Measurements from ENCODE around the gene NTN1.

NTN1 gene

GRCh38 chr17:9218064-9218635 lies 196.8 kb downstream of the NTN1 start:
- no peak overlapping the region for H3K4me3 ChIP-seq
- no peaks in the 10 kb centered on the region for H3K36me3 ChIP-seq
- H3K27ac ChIP-seq: no peak overlapping the region
- H3K9ac ChIP-seq: no peak overlapping the region
- no peaks in the 10 kb centered on the region for H3K27me3 ChIP-seq
- H3K4me1 ChIP-seq: peaks cover 0 to 6% (median 0%) of the 10 kb centered on the region in 10 experiments; a peak in 4 of 20 replicates
- H3K4me2 ChIP-seq: no peak overlapping the region
- no peak for TF ChIP-seq Cebpa-rat (IDR thresholded peaks at IDR 0.05)
- no peaks in the 10 kb centered on the region; a peak in 1 of 22 replicates for H4K20me1 ChIP-seq
- H3K9me3 ChIP-seq (replicated peaks in 1 of 11): peaks cover 22 to 40% (median 33%) of the 10 kb centered on the region in 11 experiments

- H3K27ac ChIP-seq: no peak overlapping the region
- peaks cover 0 to 8% (median 0%) of the 10 kb centered on the region in 10 experiments; a peak in 5 of 20 replicates for H3K4me1 ChIP-seq
- peaks cover 22 to 39% (median 33%) of the 10 kb centered on the region in 11 experiments for H3K9me3 ChIP-seq (replicated peaks in 1 of 11)
- no peaks in the 10 kb centered on the region; a peak in 2 of 22 replicates for H4K20me1 ChIP-seq
- no peaks in the 10 kb centered on the region for H3K36me3 ChIP-seq
- no peak overlapping the region for H3K4me3 ChIP-seq
- no peak for TF ChIP-seq Cebpa-rat (IDR thresholded peaks at IDR 0.05)
- no peak overlapping the region for H3K9ac ChIP-seq
- H3K27me3 ChIP-seq: no peaks in the 10 kb centered on the region
- H3K4me2 ChIP-seq: no peak overlapping the region
Measured at GRCh38 chr17:9218911-9219310, 197.6 kb downstream of the NTN1 start.

- Histone ChIP-seq H3K36me3 (no peaks in the 10 kb centered on the region), H3K4me3 (no peak overlapping the region), H4K20me1 (no peaks in the 10 kb centered on the region; a peak in 2 of 22 replicates), H3K4me1 (peaks cover 0 to 8% (median 0%) of the 10 kb centered on the region in 10 experiments; a peak in 5 of 20 replicates), H3K27ac (no peak overlapping the region), H3K9ac (no peak overlapping the region), H3K4me2 (no peak overlapping the region), H3K9me3 (replicated peaks in 1 of 11) (peaks cover 22 to 32% (median 26%) of the 10 kb centered on the region in 11 experiments), H3K27me3 (no peaks in the 10 kb centered on the region)
- no peak for TF ChIP-seq Cebpa-rat (IDR thresholded peaks at IDR 0.05)
Measured at GRCh38 chr17:9219631-9220397, 198.5 kb downstream of the NTN1 start.

GRCh38 chr17:9220398-9221146 lies 199.3 kb downstream of the NTN1 start:
- Histone ChIP-seq H3K9me3 (replicated peaks in 1 of 11) (peaks cover 16 to 25% (median 18%) of the 10 kb centered on the region in 11 experiments), H3K4me2 (0 out of 22 replicates have a peak overlapping the region, but pooled peaks of 1 of the 11 experiments have one; percentile 14), H3K27ac (no peak overlapping the region), H4K20me1 (no peaks in the 10 kb centered on the region; a peak in 2 of 22 replicates), H3K4me1 (peaks cover 0 to 8% (median 0%) of the 10 kb centered on the region in 10 experiments; a peak in 5 of 20 replicates), H3K27me3 (no peaks in the 10 kb centered on the region), H3K4me3 (no peak overlapping the region), H3K9ac (no peak overlapping the region), H3K36me3 (no peaks in the 10 kb centered on the region)
- no peak for TF ChIP-seq Cebpa-rat (IDR thresholded peaks at IDR 0.05)

GRCh38 chr17:9221147-9221921 lies 200.0 kb downstream of the NTN1 start:
- Histone ChIP-seq H3K27ac (no peak overlapping the region), H4K20me1 (no peaks in the 10 kb centered on the region; a peak in 2 of 22 replicates), H3K4me3 (no peak overlapping the region), H3K4me2 (no peak overlapping the region), H3K36me3 (no peaks in the 10 kb centered on the region), H3K27me3 (no peaks in the 10 kb centered on the region), H3K9me3 (replicated peaks in 1 of 11) (peaks cover 8 to 17% (median 11%) of the 10 kb centered on the region in 11 experiments), H3K9ac (no peak overlapping the region), H3K4me1 (peaks cover 0 to 8% (median 0%) of the 10 kb centered on the region in 10 experiments; a peak in 6 of 20 replicates)
- no peak for TF ChIP-seq Cebpa-rat (IDR thresholded peaks at IDR 0.05)

GRCh38 chr17:9221922-9222180 lies 200.5 kb downstream of the NTN1 start:
- H3K4me2 ChIP-seq: no peak overlapping the region
- H3K4me3 ChIP-seq: no peak overlapping the region
- peaks cover 0 to 12% (median 4%) of the 10 kb centered on the region in 10 experiments; a peak in 11 of 20 replicates for H3K4me1 ChIP-seq
- no peak overlapping the region for H3K27ac ChIP-seq
- H4K20me1 ChIP-seq: no peaks in the 10 kb centered on the region; a peak in 2 of 22 replicates
- no peak overlapping the region for H3K9ac ChIP-seq
- H3K36me3 ChIP-seq: no peaks in the 10 kb centered on the region
- H3K9me3 ChIP-seq (replicated peaks in 1 of 11): peaks cover 3 to 12% (median 6%) of the 10 kb centered on the region in 11 experiments; a peak in 21 of 22 replicates
- H3K27me3 ChIP-seq: no peaks in the 10 kb centered on the region
- TF ChIP-seq Cebpa-rat (IDR thresholded peaks at IDR 0.05): no peak

GRCh38 chr17:9223531-9223930 lies 202.2 kb downstream of the NTN1 start:
- Histone ChIP-seq H4K20me1 (no peaks in the 10 kb centered on the region; a peak in 2 of 22 replicates), H3K4me1 (peaks cover 0 to 15% (median 7%) of the 10 kb centered on the region in 10 experiments; a peak in 11 of 20 replicates), H3K4me3 (no peak overlapping the region), H3K9ac (no peak overlapping the region), H3K4me2 (peak overlapping the region in 1 of 11 experiments; percentile 14; a peak in 1 of 22 replicates), H3K9me3 (replicated peaks in 1 of 11) (no peaks in the 10 kb centered on the region; a peak in 1 of 22 replicates), H3K36me3 (no peaks in the 10 kb centered on the region), H3K27ac (no peak overlapping the region), H3K27me3 (no peaks in the 10 kb centered on the region)
- TF ChIP-seq Cebpa-rat (IDR thresholded peaks at IDR 0.05): no peak

GRCh38 chr17:9224485-9224884 lies 203.2 kb downstream of the NTN1 start:
- Histone ChIP-seq H3K27ac (no peak overlapping the region), H4K20me1 (no peaks in the 10 kb centered on the region; a peak in 2 of 22 replicates), H3K27me3 (peaks cover 0 to under 1% (median 0%) of the 10 kb centered on the region in 11 experiments; a peak in 1 of 22 replicates), H3K4me2 (no peak overlapping the region), H3K36me3 (no peaks in the 10 kb centered on the region), H3K4me1 (peaks cover 0 to 15% (median 7%) of the 10 kb centered on the region in 10 experiments; a peak in 11 of 20 replicates), H3K4me3 (no peak overlapping the region), H3K9ac (no peak overlapping the region), H3K9me3 (replicated peaks in 1 of 11) (no peaks in the 10 kb centered on the region)
- no peak for TF ChIP-seq Cebpa-rat (IDR thresholded peaks at IDR 0.05)
